ENCODE data around the gene TPI1.
"Not testable (repeated sequence)": the region's sequence is repeated elsewhere in the genome, so short reads cannot be mapped to it uniquely, and the experiment has no call there.

Gene TPI1

GRCh38 chr12:6849427-6849826 is 17.9 kb upstream of the TPI1 start:
- no peak for DNase-seq

- DNase-seq: no peak
These were observed 17.3 kb upstream of the TPI1 start for GRCh38 chr12:6849976-6850560.

DNA sequence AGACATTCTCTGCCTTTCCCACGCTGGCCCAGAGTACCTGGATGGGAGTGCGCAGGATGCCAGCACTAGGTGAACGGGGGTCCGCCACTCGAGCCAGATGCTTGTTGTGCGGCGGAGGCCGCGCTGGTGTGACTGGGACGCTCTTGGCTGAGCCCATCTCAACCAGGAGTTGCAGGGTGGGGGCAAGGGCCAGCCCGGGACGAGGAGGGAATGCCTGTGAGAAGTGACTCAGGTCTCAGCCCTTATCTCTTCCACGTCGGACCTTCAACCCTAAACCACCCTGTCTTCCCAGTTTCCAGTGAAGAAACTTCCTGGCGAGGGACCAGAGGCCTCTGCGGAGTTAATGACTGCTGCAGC is 16.6 kb upstream of the TPI1 start:
- DNase-seq: no peak

DNA sequence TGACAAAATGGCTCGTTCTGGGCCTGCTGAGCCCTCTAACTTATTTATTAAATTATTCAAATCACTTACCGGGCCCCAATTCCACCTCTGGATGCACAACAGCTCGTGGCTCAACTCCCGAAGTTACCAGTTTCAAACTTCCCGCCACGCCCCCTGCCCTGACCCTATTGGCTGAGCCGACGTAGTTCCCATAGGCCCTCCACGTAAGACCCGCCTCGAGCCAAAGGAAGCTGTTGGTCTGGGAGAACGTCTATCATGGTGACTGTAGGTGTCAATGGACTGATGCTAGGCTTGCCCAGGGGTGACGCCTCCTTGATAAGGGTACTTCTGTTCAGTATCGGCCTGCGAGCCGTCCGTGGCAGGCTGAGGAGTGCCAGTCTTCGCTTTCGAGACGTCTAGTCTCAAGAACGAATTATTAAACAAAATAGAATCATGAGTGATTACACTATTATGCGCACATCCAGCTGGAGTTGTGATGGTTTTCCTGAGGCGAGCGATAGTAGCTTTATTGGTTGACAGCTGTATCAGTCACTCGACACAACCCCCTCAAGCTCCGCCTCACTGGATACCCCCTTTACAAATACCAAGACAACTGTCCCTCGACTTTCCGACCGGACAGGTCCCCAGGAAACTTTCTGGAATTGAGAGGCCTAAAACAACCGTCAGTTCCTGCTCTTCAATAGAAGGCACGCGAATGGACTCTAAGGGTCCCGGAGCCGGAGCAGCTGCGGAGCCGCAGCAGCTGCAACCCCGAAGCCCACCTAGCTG is 16.0 kb upstream of the TPI1 start, which contains the start of gene CDCA3:
TSS of gene CDCA3 (minus strand) at position 134 of the 768 bp plus-strand sequence. CDS start 334 bp downstream, outside the sequence.
- DNase-seq: peak; percentile 97

GRCh38 chr12:6851921-6852650 is 15.2 kb upstream of the TPI1 start, which contains the start of gene USP5:
Gene USP5, plus strand, starts transcription at chr12:6852150. Its CDS starts 30 bp downstream, at chr12:6852180.
- DNase-seq: peak; percentile 99

- peak; percentile 44 for DNase-seq
These were observed 14.5 kb upstream of the TPI1 start for GRCh38 chr12:6852651-6853354.

- no peak for DNase-seq
These were observed 13.7 kb upstream of the TPI1 start for GRCh38 chr12:6853626-6854025.

GRCh38 chr12:6854036-6854435 is 13.3 kb upstream of the TPI1 start:
- no peak for DNase-seq

DNA sequence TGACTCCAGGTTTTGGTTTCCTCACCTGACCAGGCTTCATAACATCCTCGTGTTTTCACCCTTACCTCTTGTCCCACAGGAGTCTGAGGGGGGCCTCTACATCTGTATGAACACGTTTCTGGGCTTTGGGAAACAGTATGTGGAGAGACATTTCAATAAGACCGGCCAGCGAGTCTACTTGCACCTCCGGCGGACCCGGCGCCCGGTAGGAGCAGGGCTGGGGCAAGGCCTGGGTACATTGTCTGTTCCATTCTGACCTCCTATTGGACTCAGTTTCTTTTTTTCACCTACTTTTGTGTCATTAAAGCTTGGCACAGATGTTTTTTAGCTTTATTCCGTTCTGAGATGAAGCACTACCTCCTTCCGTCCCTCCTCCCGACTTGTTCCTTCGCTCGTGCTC is 12.0 kb upstream of the TPI1 start:
- DNase-seq: no peak

DNA sequence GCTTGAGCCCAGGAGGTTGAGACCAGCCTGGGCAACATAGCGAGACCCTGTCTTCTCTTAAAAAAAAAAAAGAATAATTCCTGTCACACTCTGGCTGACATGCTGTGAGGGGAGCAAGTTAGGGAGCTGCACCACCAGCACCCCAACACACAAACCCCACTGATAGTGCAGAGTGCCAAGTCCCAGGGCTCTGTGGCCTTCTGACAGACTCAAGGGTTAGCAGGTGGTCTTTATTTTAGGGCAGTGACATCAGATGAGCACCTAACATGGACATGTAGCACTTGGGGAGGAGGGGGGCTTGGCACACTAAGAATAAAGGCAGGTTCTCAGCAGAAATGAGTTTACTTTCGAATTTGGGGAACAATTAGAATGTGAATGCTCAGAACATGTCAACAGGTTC is 8.5 kb upstream of the TPI1 start:
- no peak for DNase-seq

DNA sequence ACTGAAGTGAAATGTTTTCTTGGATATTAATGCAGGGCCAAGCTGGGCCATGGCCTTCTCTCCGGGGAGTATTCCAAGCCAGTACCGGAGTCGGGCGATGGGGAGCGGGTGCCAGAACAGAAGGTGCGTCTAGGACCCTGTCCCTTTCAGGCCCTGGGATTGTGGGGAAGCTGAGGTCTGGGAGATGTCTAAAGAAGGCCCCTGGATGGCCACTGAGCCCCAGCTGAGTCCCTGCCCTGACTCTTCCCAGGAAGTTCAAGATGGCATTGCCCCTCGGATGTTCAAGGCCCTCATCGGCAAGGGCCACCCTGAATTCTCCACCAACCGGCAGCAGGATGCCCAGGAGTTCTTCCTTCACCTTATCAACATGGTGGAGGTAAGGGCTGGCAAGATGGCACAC is 7.2 kb upstream of the TPI1 start:
- DNase-seq: no peak

DNA sequence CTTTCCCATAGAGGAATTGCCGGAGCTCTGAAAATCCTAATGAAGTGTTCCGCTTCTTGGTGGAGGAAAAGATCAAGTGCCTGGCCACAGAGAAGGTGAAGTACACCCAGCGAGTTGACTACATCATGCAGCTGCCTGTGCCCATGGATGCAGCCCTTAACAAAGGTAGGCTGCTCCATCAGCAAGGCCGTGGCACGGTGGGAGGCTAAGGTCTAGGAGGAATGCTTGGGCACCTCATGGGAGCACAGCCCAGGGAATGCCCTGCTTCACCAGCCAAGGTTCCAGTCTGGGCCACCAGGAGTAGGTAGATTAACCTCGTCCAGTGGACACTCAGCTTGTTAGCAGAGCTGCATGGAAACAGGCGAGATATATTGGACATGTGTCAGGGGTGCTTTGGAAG is 6.4 kb upstream of the TPI1 start:
- no peak for DNase-seq

GRCh38 chr12:6861391-6861790 is 5.9 kb upstream of the TPI1 start:
- no peak for DNase-seq

- DNase-seq: no peak
These were observed 4.3 kb upstream of the TPI1 start for GRCh38 chr12:6863033-6863432.

GRCh38 chr12:6863586-6864321 is 3.6 kb upstream of the TPI1 start:
- DNase-seq: no peak

DNA sequence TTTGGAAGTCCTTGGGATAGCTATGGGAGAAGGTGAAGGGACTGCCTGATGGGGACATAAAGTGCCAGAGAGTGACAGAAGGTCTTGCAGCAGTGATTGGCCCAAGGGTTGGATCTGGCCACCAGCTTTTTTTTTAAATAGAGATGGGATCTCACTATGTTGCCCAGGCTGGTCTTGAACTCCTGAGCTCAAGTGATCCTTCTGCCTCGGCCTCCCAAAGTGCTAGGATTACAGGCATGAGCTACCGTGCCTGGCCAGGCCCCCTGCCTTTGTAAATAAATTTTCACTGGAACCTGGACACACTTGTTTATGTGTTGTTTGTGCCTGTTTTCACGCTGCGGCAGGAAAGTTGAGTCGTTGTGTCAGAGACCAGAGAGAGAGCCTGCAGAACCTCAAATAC is 2.0 kb upstream of the TPI1 start:
- not testable (repeated sequence) for DNase-seq

GRCh38 chr12:6866163-6866919 is 990 bp upstream of the TPI1 start:
- no peak for DNase-seq

- no peak for DNase-seq
These were observed 365 bp upstream of the TPI1 start for GRCh38 chr12:6866920-6867412.

- DNase-seq: no peak
These were observed 1.1 kb downstream of the TPI1 start for GRCh38 chr12:6868211-6869048.
